ENCODE measurements around the gene RPLP1.
"Not testable (repeated sequence)": the region's sequence is repeated elsewhere in the genome, so short reads cannot be mapped to it uniquely, and the experiment has no call there.

The RPLP1 gene

DNA sequence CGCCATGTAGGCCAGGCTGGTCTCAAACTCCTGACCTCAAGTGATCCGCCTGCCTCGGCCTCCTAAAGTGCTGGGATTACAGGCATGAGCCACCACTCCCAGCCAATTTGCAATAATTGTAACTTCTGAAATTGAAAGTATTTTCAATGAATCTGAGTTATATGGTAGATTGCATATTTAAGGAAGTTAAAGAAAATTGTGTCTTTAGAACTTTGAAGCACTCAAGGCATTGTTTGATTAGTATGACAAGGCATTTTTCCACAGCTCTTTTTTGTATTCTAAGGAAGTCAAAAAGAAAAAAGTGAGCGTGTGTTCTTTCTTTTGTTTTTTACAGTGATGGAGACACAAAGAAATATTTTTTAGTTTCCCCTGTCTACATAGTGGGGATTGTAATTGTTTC is 15.7 kb upstream of the RPLP1 start:
- no peak for DNase-seq (ENCODE audit: extremely low read depth in 1 of 2, low read depth in 1 of 2)

DNA sequence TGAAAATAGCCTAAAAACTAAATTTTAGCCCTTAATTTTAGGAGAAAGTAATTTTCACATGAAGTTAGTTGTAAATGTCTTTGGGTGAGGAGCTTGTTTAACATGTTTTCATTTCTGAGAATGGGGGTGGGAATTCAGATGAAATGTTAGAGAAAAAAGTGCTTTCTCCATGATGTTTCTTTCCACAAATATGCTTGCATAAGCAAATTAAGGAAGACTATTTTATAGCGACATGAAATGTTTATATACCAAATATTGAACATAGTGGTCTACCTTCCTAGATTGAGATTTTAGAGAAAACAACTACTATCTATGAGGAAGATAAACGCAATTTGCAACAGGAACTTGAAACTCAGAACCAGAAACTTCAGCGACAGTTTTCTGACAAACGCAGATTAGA is 13.0 kb upstream of the RPLP1 start:
- no peak for DNase-seq (ENCODE audit: extremely low read depth in 1 of 2, low read depth in 1 of 2)

DNA sequence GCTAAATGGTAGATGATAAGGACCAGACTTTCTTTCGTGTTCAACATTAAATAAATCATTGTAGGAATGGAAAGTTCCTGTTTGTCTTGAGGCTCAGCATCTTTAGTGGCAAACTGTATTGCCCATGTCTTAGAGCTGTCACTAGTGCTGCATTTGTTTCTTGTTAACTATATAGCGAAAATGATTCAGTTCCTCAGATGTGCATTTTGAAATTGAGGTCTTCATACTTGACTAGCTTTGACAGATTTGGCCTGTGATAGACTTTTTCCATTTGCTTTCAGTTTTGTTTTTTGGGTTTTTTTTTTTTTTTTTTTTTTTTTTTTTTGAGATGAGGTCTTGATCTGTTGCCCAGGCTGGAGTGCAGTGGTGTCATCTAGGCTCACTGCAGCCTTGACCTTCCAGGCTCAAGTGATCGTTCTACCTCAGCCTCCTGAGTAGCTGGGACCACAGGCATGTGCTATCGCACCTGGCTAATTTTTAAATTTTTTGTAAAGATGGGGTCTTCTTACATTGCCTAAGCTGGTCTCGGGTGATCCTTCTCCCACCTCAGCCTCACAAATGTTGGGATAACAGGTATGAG is 9.5 kb upstream of the RPLP1 start:
- no peak for DNase-seq (ENCODE audit: extremely low read depth in 1 of 2, low read depth in 1 of 2)

- no peak for DNase-seq (ENCODE audit: extremely low read depth in 1 of 2, low read depth in 1 of 2)
These were observed 7.9 kb upstream of the RPLP1 start for GRCh38 chr15:69444686-69445085.

DNA sequence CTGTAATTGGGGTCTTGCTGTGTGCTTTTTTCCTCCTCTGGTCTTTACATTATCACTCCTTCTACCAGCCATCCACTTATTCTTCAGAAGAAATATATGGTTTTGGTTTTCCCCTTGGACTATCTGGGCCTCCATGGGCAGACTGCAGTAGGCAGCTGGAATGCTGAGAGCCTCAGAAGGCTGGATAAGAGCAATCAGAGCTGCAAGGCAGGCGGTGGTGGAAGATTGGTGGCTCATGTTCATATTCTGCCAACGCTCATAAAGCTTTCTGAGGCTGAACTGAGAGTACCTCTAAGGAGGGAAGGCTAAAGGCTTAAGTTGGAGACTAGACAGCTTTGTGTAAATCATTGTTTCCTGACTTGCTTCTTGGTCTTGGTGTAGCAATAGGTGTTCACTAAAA is 5.7 kb upstream of the RPLP1 start:
- no peak for DNase-seq (ENCODE audit: extremely low read depth in 1 of 2, low read depth in 1 of 2)

DNA sequence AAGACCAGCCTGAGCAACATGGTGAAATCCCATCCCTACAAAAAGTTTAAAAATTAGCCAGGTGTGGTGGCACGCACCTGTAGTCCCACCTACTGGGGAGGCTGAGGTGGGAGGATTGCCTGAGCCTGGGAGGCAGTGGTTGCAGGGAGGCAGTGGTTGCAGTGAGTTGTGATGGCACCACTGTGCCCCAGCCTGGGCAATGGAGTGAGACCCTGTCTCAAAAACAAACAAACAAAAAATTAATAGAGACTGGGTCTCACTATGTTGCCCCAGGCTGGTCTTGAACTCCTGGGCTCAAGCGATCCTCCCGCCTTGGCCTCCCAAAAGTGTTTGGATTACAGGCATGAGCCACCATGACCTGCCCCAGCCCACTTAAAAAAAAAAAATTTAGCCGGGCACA is 2.4 kb upstream of the RPLP1 start:
- not testable (repeated sequence) for DNase-seq (ENCODE audit: extremely low read depth in 1 of 2, low read depth in 1 of 2)

DNA sequence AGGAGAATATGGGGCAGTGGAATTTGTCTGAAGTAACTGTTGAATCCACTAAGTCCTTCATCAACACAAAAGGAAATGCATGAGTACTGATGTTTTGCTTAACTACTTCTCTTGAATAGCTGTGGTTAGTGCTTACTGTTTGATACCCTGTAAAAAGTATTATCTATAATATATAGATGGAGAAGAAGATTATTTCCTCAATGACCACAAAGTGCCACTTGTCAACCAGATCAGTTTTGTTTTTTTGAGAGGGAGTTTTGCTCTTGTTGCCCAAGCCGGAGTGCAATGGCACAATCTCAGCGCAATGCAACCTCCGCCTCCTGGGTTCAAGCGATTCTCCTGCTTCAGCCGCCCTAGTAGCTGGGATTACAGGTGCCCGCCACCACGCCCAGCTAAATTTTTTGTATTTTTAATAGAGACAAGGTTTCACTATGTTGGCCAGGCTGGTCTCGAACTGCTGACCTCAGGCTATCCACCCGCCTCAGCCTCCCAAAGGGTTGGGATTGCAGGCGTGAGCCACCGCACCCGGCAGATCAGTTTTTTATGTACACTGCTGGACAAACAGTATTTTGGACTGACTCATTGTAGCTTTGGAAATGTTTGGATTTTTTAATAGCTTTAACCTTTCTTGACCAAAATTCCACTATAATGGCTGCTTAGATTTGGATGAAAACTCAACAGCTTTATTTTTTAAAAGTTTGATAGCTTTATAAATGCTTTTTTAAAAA is 1.5 kb upstream of the RPLP1 start:
- no peak for DNase-seq (ENCODE audit: extremely low read depth in 1 of 2, low read depth in 1 of 2)

DNA sequence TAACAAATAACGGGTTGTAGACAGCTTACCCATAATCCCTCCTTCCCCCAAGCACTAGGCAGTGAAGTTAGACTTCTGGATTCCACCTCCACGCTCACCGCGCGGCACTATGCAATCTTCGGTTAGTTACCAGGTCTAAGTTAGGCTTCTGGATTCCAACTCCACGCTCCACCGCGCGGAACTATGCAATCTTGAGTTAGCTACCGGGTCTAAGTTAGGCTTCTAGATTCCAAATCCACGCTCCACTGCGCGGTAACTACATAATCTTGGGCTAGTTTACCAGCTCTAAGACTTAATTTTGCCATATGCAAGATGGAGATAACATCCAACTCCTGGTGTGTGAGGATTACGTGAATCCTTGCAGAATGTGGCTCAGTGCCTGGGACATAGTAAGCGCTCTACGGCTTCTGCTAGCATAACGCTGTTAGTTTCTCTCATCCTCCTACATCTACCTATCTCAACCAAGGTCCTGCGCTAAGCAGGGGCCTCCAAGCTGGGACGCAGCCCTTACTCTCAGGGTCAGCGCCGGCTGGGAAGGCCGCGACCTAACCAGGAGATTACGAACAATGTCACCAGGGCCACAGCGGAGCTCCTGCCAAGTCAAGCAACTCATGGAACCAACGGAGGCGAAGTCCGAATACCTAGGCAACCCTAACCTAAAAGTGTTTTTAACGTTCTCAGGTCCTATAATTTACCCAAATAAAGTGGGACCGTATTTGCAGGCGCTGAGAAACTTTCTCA is 497 bp upstream of the RPLP1 start:
- DNase-seq (ENCODE audit: extremely low read depth in 1 of 2, low read depth in 1 of 2) = no peak

- DNase-seq (ENCODE audit: extremely low read depth in 1 of 2, low read depth in 1 of 2) = no peak
These were observed 2.3 kb downstream of the RPLP1 start for GRCh38 chr15:69454953-69455352.

DNA sequence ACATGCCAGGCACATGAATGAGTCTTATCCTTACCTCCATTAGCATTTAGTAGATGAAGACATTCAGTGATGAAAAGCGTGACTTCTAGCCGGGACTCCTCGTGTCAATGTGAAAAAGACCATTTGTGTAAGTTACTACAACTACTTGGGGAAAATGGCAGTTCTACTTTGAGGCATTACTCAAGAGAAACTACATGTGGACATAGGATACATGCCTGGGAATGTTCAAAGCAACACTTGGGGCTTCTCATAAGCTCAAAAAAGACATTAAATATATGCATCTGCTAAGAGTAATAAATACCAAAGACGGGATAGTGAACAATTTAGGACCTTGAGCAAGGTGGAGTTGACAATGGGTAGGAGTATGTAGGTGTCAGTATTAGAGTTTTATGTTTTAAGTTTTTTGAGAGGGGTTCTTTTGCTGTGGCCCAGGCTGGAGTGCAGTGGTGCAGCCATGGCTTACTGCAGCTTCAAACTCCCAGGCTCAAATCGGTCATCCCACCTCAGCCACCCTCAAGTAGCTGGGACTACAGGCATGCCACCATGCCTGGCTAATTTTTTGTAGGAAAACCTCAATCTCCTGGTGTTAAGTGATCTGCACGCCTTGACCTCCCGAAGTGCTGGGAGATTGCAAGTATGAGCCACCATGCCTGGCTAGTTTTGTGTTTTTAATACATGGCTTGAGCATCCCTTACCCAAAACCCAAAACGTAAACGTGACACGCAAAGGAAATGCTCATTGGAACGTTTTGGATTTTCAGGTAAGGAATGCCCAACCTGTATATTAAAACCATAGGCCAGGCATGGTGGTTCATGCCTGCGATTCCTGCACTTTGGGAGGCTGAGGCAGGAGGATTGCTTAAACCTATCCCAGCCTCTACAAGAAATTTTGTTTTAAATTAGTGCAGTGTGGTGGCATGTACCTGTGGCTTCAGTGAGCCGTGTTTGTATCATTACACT is 3.9 kb downstream of the RPLP1 start:
- DNase-seq (ENCODE audit: extremely low read depth in 1 of 2, low read depth in 1 of 2) = no peak

GRCh38 chr15:69457304-69458280 is 5.0 kb downstream of the RPLP1 start:
- no peak for DNase-seq (ENCODE audit: extremely low read depth in 1 of 2, low read depth in 1 of 2)

- DNase-seq (ENCODE audit: extremely low read depth in 1 of 2, low read depth in 1 of 2) = no peak
These were observed 6.4 kb downstream of the RPLP1 start for GRCh38 chr15:69459066-69459465.

DNA sequence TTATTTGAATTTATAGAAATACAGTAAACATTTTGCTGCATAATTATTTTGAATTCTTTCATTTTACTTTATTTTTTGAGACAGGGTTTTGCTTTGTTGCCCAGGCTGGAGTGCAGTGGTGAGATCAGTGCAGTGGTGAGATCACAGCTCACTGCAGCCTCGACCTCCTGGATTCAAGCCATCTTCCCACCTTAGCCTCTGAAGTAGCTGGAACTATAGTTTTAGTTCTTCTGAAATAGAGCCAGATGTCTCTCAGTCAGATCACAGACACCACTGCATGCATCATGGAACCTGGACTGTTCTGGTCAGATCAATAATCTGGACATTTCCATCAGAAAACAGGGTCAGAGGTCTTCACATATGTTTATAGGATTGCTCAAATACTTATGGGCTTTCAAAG is 7.9 kb downstream of the RPLP1 start:
- no peak for DNase-seq (ENCODE audit: extremely low read depth in 1 of 2, low read depth in 1 of 2)

GRCh38 chr15:69462030-69462492 is 9.4 kb downstream of the RPLP1 start:
- no peak for DNase-seq (ENCODE audit: extremely low read depth in 1 of 2, low read depth in 1 of 2)

DNA sequence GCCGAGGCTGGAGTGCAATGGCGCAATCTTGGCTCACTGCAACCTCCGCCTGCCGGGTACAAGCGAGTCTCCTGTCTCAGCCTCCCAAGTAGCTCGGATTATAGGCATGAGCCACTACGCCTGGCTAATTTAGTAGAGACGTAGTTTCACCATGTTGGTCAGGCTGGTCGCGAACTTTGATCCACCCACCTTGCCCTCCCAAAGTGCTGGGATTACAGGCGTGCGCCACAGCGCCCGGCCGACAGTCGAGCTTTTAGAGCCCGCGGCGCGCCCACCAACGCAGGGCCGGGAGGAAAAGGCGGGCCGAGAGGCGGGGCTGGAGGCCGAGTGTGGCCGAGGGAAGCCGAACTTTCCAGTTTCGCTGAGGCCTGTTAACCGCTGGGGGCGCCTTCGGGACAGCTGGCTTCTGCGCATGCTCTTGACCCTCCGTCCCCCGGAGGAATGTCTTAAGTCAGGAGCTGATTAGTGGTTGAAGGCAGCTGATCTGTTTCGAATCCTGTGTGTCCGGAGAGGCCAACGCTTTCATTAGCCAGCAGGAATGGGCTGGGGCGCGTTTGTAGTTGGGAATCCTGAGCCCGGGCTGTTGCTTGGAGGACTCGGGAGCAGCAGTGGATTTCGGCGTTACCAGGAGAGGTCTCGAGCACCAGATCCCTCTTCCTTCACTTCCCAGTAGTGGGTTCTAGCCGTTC is 10.0 kb downstream of the RPLP1 start:
- DNase-seq (ENCODE audit: extremely low read depth in 1 of 2, low read depth in 1 of 2) = peak; percentile 84 to 86

DNA sequence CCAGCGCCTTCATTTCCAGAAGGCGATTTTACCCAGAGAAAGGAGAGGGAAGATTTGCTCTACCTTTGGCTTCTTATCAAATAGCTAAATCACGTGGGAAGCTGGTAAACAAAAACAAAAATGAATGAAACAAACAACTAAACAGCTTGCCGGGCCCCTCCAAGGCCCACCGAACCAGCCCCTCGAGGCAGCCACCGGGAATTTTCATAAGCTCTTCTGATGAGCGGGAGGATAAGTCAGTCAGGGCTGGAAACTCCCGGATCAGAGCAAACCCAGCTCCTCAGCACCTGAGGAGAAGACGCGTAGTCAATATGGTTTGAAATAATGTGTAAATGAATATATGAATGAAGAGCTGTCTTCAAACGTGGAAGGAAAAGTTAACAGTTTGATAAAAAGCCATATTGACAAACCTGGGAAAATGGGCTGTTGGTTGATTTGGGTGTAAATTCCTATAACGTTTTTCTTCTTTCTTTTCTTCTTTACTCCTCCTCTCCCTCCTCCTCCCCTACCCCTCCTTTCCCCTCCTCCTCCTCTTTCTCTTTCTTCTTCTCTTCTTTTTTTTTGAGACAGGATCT is 10.7 kb downstream of the RPLP1 start:
- no peak for DNase-seq (ENCODE audit: extremely low read depth in 1 of 2, low read depth in 1 of 2)

DNA sequence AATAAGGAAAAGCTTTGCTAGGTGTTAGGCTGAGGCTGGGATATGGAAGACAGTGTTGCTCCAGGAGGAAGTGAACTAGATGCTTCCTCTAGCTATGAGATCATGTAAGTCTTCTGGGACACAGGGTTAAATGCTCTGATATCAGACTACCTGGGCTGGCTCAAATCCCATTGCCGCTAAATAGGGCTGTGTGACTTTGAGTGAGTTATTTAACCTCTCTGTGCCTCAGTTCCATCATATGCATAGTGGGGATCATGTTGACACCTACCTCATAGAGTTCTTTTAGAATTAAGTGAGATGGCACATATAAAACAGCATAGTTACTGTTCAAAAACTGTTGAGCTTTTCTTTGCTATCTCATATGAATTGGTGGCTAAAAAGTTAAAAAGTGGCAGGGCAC is 12.6 kb downstream of the RPLP1 start:
- no peak for DNase-seq (ENCODE audit: extremely low read depth in 1 of 2, low read depth in 1 of 2)

GRCh38 chr15:69466733-69467132 is 14.1 kb downstream of the RPLP1 start:
- no peak for DNase-seq (ENCODE audit: extremely low read depth in 1 of 2, low read depth in 1 of 2)

GRCh38 chr15:69467636-69468035 is 15.0 kb downstream of the RPLP1 start:
- no peak for DNase-seq (ENCODE audit: extremely low read depth in 1 of 2, low read depth in 1 of 2)

Measured in activated CD8-positive, alpha-beta memory T cell treated with anti-CD3 and anti-CD28 coated beads for 1 hour (primary cell).